ENCODE results near the gene CHST9. TPM values are rescaled to one million over a fixed set of nuclear protein-coding genes. Genes with fewer than 3 reads are reported as not detected.
"Not testable (repeated sequence)": the region's sequence is repeated elsewhere in the genome, so short reads cannot be mapped to it uniquely, and the experiment has no call there.

Gene CHST9
- total RNA-seq, 1 experiment from 2014 or later = not detected

DNA sequence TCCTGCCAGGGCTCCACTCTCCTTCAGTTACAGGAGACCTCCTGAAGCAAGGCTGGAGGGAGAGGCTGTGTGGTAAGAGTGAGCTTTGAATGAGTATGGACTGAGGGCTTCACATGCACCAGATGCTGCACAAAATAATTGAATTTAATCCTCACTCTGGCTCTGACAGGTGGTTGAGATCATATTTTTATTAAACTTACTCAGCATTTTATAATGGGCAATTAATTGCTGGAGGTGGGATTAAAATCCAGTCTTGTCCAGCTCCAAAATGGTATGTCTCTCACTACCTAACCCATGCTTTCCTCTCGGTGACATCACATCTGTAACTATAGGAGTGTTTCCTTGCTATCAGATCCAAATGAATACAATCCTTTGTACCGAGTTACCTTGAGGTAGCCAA, 253.4 kb downstream of the CHST9 start:
- no peak for DNase-seq (ENCODE audit: low read depth)

DNA sequence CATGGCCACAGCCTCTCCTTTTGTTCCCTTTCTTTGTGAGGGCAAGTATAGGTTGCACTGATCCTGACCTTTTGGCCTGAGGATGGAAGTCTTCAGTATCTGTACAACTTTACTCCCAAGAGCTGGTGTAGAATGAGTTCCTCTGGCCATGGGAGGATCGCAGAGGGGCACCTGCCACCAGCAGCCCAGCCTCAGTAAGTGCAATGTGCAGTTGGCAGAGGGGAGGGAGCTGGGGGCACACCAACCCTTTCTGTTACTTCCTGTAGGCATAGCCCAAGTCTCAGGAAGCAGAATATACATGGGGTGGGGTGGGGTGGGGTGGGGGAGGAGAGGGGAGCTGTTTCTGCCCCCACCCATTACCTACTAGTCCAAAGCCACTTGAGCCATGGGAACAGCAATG, 254.5 kb downstream of the CHST9 start:
- DNase-seq (ENCODE audit: low read depth) = no peak

DNA sequence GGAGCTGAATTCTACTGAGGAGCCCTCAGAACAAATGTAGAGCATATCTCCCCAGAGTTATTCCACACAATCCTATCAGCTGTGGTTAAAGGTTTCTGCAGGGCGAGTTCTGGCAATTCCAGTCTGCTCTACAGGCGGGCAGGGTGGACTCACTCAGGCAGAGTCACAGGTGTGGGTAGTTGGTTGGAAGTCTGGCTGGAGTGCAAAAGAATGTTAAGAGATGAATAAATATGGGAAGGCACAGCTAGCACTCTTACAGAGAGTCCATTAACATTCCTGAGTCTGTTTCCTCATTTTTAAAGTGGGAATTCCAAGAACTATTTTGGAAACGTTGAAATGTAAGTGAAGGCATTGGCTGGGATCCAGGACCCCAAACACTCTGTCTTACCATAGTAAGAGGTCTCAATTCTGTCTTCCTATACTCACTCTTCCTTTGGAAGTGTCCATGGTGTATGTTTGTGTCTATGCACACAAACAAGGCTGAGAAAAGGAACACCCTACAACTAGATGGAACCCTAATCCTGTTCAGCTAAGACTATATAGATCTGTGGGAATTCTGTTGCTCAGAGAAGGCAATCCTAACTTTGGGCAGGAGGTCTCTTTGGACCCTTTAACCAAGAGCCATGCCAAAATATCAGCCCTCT, 256.3 kb downstream of the CHST9 start:
- DNase-seq (ENCODE audit: low read depth) = no peak

DNA sequence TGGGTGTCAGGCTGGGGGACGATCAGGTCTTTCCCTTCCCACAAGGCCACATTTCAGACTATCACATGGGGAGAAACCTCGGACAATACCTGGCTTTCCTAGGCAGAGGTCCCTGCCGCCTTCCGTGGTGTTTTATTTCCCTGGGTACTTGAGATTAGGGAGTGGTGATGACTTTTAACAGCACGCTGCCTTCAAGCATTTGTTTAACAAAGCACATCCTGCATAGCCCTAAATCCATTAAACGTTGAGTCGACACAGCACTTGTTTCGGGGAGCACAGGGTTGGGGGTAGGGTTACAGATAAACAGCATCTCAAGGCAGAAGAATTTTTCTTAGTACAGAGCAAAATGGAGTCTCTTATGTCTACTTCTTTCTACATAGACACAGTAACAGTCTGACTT, 257.3 kb downstream of the CHST9 start:
- not testable (repeated sequence) for DNase-seq (ENCODE audit: low read depth)

DNA sequence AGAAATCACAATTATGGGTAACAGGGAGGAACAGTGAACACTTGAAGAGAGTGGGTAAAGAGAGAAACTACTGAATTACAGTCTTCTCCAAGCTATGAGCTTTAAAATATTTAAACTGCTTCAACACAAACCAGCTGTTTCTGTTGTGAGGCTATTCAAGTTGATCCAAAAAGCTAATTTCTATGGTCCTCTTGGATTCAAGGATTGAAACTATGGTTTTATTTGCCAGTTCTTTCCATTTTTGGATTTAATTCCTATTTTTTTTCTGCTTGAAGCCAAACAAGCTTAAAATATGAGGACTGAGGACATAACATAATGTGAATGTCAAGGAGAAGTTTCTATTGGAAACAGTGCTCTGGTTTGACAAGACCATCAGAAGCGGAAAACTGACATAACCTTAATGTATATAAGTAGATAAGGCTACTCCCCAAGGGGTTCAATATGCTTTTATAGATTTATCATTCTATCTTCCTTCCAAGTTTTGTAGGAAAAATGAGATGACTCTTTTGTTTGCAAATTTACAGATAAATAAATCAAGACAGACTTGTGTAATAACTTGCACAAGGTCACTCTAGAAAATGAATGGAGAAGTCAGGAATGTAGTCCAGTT, 258.9 kb downstream of the CHST9 start:
- DNase-seq (ENCODE audit: low read depth) = no peak

DNA sequence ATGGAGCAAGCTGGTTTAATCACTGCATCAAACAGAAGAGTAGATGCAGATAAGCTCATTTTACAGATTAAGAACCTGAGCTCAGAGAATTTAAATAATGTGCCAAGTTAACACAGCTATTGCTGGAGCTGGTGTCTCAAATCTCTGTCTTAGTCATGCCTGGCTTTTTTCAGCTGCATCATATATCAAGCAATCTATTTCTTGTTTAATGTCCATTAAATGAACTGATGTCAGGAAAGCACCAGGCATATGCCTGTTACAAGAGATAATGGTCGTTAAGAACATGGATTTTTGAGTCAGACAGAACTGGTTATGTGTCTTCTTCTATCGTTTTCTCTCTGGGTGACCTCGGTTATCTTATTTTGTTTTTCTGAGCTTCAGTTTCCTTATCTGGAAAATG, 259.8 kb downstream of the CHST9 start:
- no peak for DNase-seq (ENCODE audit: low read depth)

DNA sequence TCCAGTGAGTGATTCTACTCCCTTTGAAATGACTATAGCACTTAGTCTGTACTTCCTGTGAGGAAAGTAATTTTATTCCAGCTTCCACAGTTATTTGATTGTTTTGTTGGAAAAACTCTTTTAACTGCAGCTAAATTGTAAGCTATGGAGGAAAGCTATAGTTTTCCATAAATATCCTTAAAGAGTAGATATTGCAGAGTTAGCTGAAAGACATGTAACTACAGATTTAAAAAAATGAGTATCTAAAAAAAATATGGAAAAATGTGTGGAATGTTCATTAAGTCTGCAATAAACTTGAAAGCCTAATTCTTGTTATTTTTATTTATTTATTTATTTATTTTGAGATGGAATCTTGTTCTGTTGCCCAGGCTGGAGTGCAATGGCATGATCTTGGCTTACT, 262.8 kb downstream of the CHST9 start:
- no peak for DNase-seq (ENCODE audit: low read depth)

DNA sequence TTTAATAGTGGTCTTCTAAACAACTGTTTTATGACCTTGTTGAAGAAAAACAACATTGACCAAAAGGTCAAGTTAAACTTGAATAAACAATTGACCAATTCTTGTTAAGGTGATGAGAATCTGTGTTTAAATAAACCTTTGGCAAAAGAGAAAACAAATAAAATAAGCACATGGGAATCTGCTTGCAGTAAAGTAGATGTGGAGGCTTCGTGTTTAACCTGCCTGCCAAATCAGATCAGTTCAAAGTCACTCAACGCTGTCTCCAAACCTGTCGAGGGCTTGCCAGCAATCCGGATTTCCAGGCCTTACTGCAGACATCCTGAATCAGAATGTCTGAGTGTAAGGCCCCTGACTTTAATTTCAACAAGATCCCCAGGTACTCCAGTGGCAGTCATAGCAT, 264.5 kb downstream of the CHST9 start:
- DNase-seq (ENCODE audit: low read depth) = no peak

DNA sequence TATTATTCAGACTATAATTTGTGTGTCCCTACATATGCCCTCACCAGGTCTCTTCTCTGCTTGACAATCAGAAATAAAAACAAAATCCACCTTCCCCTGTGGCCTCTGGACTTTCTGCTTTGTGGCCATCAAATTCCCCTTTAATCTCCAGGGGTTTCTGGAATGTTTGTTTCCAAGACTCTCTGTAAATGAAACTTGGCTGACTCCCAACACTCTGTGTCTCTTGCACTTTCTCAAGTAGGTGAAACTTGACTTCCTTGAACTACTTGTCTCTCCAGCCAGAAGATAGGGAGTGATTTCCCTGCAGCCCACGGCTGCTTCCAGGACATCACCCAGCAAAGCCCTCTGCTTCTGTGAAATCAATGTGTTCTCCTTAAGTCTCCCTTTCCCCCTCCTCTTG, 265.5 kb downstream of the CHST9 start:
- DNase-seq (ENCODE audit: low read depth) = no peak

DNA sequence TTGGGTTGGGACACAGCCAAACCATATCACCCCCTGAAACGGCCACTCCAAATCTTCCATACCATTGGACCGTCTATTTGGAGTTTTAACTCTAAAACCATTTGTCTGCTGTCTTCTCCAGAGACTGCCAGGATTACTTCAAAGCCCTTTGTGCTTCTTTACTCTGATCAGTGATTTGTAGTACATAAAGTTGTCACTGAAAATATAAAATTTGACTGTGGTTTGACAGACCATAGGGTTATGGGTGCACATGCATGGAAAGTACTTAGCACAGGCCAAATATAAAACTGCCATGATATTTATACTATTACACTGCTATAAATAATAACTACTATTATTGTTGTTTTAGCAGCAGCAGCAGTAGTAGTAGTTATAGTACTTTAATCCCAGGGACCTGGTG, 265.9 kb downstream of the CHST9 start:
- no peak for DNase-seq (ENCODE audit: low read depth)

DNA sequence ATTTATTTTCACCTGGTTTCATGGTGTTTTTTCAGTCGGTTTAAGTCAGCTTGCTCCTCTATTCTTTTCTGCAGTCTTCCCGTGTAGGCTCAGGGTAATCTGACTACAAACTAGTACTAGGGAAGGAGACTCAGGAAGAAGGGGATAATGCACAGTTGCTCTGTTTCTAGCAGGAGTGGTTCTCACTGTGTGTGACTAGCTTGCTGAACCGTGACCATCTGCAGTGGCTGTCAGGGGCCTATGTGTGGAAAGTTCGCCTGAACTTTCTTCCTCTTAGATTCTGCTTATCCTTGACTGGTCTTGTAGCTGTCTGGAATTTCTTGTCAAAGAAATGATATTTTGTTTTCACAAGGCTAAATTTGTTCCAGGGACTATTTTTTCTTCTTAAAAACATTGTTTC, 273.3 kb downstream of the CHST9 start:
- DNase-seq (ENCODE audit: low read depth) = no peak

DNA sequence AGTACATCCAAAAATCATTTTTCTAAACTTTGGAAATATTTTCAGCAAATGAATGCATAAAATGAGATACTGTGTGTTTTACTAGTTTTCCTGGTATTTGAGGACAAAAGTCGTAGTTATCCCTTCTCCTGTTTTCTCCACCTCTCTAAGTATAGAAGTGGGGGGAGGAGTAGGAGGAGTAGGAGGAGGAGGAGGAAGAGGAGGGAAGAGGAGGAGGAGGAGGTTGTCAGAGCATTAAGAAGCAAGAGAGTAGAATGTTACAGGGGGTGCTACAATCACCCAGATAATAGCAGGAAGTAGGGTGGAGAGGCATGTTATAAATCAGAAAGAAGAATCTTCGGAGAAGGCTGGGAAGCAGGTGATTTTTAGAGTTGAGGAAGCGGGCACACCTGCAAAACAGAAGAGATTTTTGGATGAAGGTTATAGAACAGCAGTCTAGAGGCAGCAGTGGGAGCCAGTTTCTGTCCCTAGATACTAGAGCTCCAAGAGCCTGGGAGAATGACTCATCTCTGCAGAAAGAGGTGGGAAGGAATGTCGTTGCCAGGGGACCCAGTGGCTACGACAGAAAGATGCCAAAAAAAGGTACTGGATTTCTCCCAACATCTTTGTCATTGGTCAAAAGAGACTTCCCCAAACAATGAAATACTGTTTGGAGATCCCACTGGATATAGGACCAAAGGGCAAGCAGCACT, 275.4 kb downstream of the CHST9 start:
- DNase-seq (ENCODE audit: low read depth) = no peak

DNA sequence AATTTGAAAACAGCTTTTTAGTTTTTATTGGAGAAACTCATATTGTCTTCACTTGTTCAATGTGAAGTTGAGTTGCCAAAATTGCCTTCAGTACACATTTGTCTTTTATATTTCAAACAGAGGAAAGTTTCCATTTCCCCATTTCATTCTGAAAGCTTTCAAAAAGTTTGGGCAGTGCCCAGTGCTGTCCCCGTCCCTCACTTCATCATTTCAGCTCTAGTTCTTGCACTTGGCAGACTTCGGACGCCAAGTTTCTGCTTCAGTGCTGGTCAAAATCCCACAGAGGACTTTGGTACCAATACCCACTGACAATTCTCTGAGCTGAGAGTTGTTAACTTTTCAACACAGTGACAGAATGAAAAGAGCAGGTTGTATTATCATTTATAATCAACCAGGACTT, 276.2 kb downstream of the CHST9 start:
- no peak for DNase-seq (ENCODE audit: low read depth)

DNA sequence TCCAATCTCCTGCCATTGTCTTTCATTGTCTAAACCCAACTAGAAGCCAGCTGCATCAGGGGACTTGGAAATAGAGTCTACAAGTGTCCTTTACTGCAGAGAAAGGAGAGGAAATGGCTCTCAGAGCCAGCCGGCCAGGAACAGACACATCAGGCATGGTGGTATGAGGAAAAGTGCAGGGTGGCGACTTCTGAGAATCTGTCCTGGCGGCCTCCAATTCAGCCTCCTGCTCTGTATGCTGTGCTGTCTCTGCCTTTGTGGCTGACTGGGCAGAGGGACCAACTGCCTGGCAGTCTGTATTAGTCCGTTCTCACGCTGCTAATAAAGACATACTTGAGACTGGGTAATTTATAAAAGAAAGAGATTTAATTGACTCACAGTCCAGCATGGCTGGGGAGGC, 282.8 kb downstream of the CHST9 start:
- DNase-seq (ENCODE audit: low read depth) = no peak

DNA sequence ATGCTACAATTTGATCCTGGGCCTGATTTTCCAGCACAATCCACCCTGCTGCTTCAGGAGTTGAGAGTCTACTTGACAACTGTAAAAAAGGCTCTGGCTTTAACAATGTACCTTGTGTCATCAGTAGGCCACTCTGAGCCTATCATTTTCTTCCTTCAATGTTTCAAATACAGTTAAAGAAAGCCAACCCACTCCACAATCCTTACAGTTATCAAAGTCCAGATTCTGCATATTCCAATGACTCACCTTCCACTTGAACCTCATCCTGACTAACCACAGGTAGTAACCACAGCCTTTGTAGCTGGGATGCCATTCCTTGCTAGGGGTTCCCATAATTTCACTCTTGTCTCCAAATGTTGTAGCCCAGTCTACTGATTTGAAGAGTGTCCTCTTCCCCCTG, 284.1 kb downstream of the CHST9 start:
- DNase-seq (ENCODE audit: low read depth) = no peak

DNA sequence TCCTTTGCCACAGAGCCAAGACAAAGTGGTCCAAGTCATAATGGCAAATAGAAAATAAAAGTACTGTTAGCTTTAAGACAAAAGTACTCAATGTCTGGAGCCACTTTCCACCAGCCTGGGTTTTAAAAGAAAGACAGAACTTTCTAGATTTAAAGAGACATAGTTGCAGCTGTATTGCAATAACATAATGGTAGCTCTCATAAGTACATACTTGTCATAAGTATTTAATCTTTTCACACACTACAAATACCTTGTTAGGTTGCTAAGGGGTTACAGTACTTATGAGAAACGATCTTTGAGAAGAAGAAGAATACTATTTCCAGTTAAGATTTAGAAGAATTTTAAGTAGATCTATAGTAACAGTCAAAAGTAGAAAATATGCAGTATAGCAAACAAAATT, 290.7 kb downstream of the CHST9 start:
- no peak for DNase-seq (ENCODE audit: low read depth)

DNA sequence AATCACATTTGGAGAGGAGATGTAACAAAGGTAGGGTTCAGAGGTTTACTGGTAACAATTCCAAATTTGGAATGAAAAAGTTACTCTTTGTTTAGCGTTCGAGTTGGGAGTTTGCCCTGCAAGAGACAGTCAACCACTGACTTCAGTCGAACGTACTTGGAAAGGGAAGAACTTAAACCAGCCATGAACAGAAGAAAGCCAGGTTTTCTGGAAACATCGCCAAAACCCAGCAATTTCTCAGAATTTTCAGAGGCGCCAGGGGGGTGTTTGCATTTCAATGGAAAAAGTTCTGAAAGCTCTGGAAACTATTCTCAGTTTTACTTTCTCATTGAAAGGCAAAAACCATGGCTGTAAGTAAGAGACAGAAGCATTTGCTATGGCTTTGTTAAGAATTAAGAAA, 291.1 kb downstream of the CHST9 start:
- DNase-seq (ENCODE audit: low read depth) = no peak

DNA sequence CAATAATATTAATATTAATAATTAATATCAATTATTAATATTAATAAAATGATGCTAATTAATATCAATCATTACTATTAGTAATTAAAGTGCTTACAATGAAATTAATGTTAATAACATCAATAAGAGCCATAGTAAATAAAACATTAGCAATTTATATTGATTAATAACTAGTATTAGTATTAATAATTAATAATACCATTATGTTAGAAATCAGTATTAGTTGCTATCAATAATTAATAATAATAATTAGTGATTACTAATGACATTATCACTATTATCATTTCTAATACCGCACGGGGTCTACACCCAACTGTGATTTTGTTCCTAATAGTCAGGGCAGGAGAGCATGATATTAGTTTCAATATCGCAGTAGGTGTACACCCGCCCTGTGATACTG, 296.8 kb downstream of the CHST9 start:
- no peak for DNase-seq (ENCODE audit: low read depth)

DNA sequence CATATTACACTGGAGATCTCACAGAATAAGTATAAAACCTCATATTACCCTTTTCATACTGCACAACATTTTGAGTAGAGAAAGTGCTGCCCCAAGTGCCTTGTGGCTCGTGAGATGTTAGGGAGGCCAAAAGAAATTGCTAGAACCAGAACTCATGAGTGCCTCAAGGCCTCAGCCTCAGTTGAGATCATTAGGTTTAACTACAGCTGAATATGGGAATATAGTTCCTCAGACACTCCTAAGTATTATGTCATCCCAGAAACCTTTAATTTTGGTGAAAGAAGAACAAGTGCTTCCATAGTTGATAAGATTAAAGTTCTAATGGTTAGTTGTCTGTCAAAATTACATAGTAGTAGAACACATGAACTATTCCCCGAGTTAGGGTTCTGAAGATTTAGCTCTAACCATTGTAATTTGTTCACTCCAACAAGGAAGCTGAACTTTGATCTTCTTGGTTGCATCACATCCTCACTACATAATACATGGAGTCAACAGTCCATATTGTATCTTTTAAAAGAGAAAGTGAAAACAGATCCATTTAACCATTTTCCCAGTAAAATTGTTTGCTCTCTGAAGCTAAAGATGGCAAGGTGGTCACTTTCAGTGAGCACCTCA, 310.0 kb downstream of the CHST9 start:
- DNase-seq (ENCODE audit: low read depth) = no peak

DNA sequence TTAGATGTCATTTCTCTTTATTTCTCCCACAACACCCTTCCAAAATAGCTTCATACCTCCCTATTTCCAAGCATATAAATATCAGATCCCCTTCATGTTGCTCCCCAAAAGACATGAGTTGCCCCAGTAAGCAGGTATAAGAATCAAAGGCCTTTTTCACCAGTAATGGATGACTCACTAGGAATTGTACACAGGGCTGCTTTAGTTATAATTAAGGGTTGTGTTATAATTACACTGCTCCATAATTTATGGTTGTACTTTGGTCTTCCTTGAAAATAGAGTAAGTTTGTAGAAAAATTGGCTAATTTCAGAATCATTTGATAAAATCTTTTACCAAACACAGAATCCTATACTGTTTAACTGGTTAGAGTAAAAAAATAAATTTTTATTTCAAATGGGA, 310.8 kb downstream of the CHST9 start:
- DNase-seq (ENCODE audit: low read depth) = no peak

DNA sequence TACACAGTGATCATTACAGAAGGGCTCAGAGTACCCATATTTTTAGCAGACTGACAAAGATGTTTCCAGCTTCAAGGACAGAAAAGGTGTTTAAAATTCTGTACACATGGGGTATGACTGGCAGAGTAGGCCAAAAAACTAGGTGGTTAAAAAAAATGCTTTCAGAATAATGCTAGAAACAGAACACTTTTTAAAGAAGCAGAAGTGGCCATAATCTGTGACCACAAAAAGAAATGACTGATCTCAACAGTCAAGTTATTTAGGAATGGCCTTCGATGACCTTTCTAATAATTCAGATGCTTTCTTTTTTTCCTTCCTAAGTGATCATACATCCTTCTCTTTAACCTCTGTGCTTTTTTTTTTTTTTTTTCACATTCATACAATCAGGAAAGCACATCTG, 315.5 kb downstream of the CHST9 start:
- DNase-seq (ENCODE audit: low read depth) = no peak

DNA sequence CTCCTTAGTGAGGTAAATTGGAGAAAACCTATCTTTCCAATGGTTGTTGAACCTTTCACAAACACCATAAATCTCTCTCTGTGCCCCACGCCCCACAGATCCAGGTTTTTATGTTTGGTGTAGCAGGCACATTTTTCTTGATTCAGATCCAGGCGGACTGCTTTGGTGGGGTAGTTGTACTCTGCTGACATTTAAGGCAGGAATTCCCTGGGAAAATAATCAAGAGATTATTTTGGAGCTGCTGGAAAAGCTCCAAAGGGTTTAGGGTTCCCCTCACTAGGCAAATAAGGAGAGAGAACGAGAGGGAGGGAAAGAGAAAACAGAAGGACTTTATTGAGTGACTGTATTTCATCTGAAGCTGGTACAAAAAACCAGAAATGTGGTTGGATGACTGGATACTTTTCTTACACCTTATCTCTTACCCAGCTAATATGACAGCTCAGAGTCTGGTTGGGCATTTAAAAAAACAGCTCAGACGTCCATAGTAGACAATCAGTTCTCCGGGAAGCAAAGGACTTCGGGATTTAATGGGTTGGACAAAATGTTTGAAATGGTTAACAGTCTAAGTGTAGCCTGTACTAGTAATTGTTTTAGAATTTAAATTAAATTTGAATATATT, 316.0 kb downstream of the CHST9 start:
- no peak for DNase-seq (ENCODE audit: low read depth)

All from LHCN-M2 (cell line).